A549 (cell line): Measurements from ENCODE around the gene MYRF. TPM values are rescaled to one million over a fixed set of nuclear protein-coding genes. Genes with fewer than 3 reads are reported as not detected.

Experiments
- ATAC-seq, 2 experiments: fragments of 200-7000 bp in 1 of 2; fragments of >200 bp in 1 of 2; cut with Nextera tagmentation in 1 of 2; cut with Tn5 transposase in 1 of 2; 3 replicates each; pipeline versions ENCODE4 v1.8.0 to v1.9.1; 2018 to 2020; ENCODE audit warnings: mild to moderate bottlenecking in 1 of 2, moderate library complexity in 1 of 2
- CTCF ChIA-PET: fragments of 300-600 bp; sonication (Branson Sonifier 250); formaldehyde crosslinking; extraction: SDS; loops from one replicate; lab custom pipeline; 2021; ENCODE audit warnings: antibody characterized with exemption, inconsistent platforms; lab: Yijun Ruan, JAX
- POLR2A ChIA-PET: fragments of 350-600 bp; formaldehyde crosslinking; extraction: SDS; loops from one replicate; lab custom pipeline; 2021; ENCODE audit warnings: antibody characterized with exemption, inconsistent platforms; lab: Yijun Ruan, JAX
- DNase-seq, 2 experiments: peaks; one replicate each; pipeline versions ENCODE4 v3.0.0 to v3.0.0-alpha.2; 2011 to 2016; ENCODE audit warnings: low read depth in 1 of 2, low spot score in 1 of 2
- FAIRE-seq: peaks from 2 replicates; lab custom pipeline; 2011; peaks lifted over from hg19 to GRCh38; lab: Jason Lieb, UNC
- H3K27ac ChIP-seq, 2 experiments: fragments of >200 bp; sonication (Bioruptor Twin); formaldehyde crosslinking; 3 replicates each; pipeline ENCODE4 v1.5.1; 2016 to 2017
- H3K4me1 ChIP-seq: fragments of >200 bp; sonication (Bioruptor Twin); formaldehyde crosslinking; 3 replicates; pipeline ENCODE4 v1.6.1; 2016
- H3K4me2 ChIP-seq: fragments of >200 bp; sonication (Bioruptor Twin); formaldehyde crosslinking; 3 replicates; pipeline ENCODE4 v1.6.1; 2016
- H3K4me3 ChIP-seq: fragments of >200 bp; sonication (Bioruptor Twin); formaldehyde crosslinking; 3 replicates; pipeline ENCODE4 v1.5.1; 2016
- H3K9me3 ChIP-seq: fragments of >200 bp; sonication (Bioruptor Twin); formaldehyde crosslinking; 3 replicates; pipeline ENCODE4 v1.6.1; 2016
- CBX8 ChIP-seq: fragments of 200-600 bp; sonication (generic); IDR thresholded peaks from 2 replicates; pipeline ENCODE4 v1.6.1; 2016
- CEBPB ChIP-seq, 2 experiments: fragments of >200 bp in 1 of 2; sonication (Bioruptor Twin) in 1 of 2; formaldehyde crosslinking in 1 of 2; IDR thresholded peaks; 2 replicates each; pipeline ENCODE4 v1.6.1; 2012 to 2016
- CHD2 ChIP-seq: fragments of 150-350 bp; IDR thresholded peaks from 2 replicates; pipeline ENCODE4 v1.6.1; 2014; ENCODE audit warnings: low read length; ENCODE audit not compliant: partially characterized antibody
- CHD4 ChIP-seq: fragments of 200-600 bp; sonication (generic); IDR thresholded peaks from 2 replicates; pipeline ENCODE4 v1.6.1; 2016; ENCODE audit warnings: antibody characterized with exemption, mild to moderate bottlenecking, borderline replicate concordance
- EHF ChIP-seq: fragments of 250-450 bp; sonication (Bioruptor Pico); IDR thresholded peaks from 2 replicates; pipeline ENCODE4 v1.5.0; 2020; ENCODE audit warnings: mild to moderate bottlenecking
- HOXB13 ChIP-seq: fragments of 250-450 bp; sonication (Bioruptor Pico); IDR thresholded peaks from 2 replicates; pipeline ENCODE4 v1.5.0; 2020; ENCODE audit warnings: low read depth, mild to moderate bottlenecking, moderate library complexity
- KDM5A ChIP-seq: fragments of 200-600 bp; sonication (generic); IDR thresholded peaks from 2 replicates; pipeline ENCODE4 v1.6.1; 2016; ENCODE audit warnings: antibody characterized with exemption, mild to moderate bottlenecking
- MAFK ChIP-seq: fragments of 450-650 bp; IDR thresholded peaks from 2 replicates; pipeline ENCODE4 v1.6.1; 2014; ENCODE audit not compliant: partially characterized antibody
- NPAS2 ChIP-seq: fragments of 250-450 bp; sonication (Bioruptor Pico); IDR thresholded peaks from 2 replicates; pipeline ENCODE4 v1.8.0; 2022; ENCODE audit warnings: mild to moderate bottlenecking, moderate library complexity, borderline replicate concordance
- PHF8 ChIP-seq: fragments of 200-600 bp; sonication (generic); IDR thresholded peaks from 2 replicates; pipeline ENCODE4 v1.6.1; 2016; ENCODE audit warnings: low read depth, mild to moderate bottlenecking, antibody characterized with exemption, moderate library complexity, borderline replicate concordance
- POLR2AphosphoS2 ChIP-seq: conservative IDR thresholded peaks from 2 replicates; pipeline ENCODE4 v1.6.1; 2012; ENCODE audit warnings: low read length, improper control_type of control experiment, inconsistent platforms
- RARB ChIP-seq: fragments of 250-450 bp; sonication (Bioruptor Pico); IDR thresholded peaks from 2 replicates; pipeline ENCODE4 v1.8.0; 2021; ENCODE audit warnings: mild to moderate bottlenecking, moderate library complexity
- RCOR1 ChIP-seq: fragments of 150-350 bp; IDR thresholded peaks from 2 replicates; pipeline ENCODE4 v1.6.1; 2014; ENCODE audit warnings: antibody characterized with exemption, low read length, low read depth
- RNF2 ChIP-seq: fragments of 200-600 bp; sonication (generic); IDR thresholded peaks from 2 replicates; pipeline ENCODE4 v1.6.1; 2016; ENCODE audit warnings: low read depth, mild to moderate bottlenecking, antibody characterized with exemption, moderate library complexity, borderline replicate concordance
- SREBF2 ChIP-seq: fragments of 450-650 bp; IDR thresholded peaks from 2 replicates; pipeline ENCODE4 v1.6.1; 2014; ENCODE audit warnings: mild to moderate bottlenecking, moderate library complexity
- TFCP2L1 ChIP-seq: fragments of 250-450 bp; sonication (Bioruptor Pico); IDR thresholded peaks from 2 replicates; pipeline ENCODE4 v1.5.0; 2021; ENCODE audit warnings: mild to moderate bottlenecking
- TP53 ChIP-seq: fragments of 250-450 bp; sonication (Bioruptor Pico); IDR thresholded peaks from 2 replicates; pipeline ENCODE4 v1.5.0; 2021; ENCODE audit warnings: mild to moderate bottlenecking, moderate library complexity
- ZC3H11A ChIP-seq: fragments of 450-650 bp; IDR thresholded peaks from 2 replicates; pipeline ENCODE4 v1.6.1; 2014; ENCODE audit warnings: antibody characterized with exemption, mild to moderate bottlenecking
- ZNF302 ChIP-seq: fragments of 250-450 bp; sonication (Bioruptor Pico); IDR thresholded peaks from 2 replicates; pipeline ENCODE4 v1.9.0; 2021; ENCODE audit warnings: inconsistent platforms, mild to moderate bottlenecking, moderate library complexity
- ZSCAN20 ChIP-seq: fragments of 250-450 bp; sonication (Bioruptor Pico); IDR thresholded peaks from 2 replicates; pipeline ENCODE4 v1.8.0; 2022; ENCODE audit warnings: mild to moderate bottlenecking, moderate library complexity
- WGBS: methylation state at CpG from one replicate; pipeline ENCODE4 v1.1.6; 2017; ENCODE audit errors: missing lambda C conversion rate; 5-methylcytosine and 5-hydroxymethylcytosine counted together
- polyA plus RNA-seq, 4 experiments: library from polyadenylated mRNA; depleted of rRNA in 3 of 4; stranded (reverse); fragments of >200 nt; fragmentation: RNase III in 1 of 4; extraction: RNeasy Plus Mini Kit Qiagen cat#74134 plus additional on column Dnase treatment in 1 of 4; gene quantifications; 2 replicates in 3 of 4; 3 replicates in 1 of 4; pipeline ENCODE4 v1.2.3, GENCODE V29; 2011 to 2017
- TF ChIP-seq, protein P1 (sequence below): fragments of >200 bp; sonication (Bioruptor Twin); formaldehyde crosslinking; IDR thresholded peaks from 3 replicates; pipeline ENCODE4 v1.5.1; 2016
- TF ChIP-seq, protein P2 (sequence below): IDR thresholded peaks from 2 replicates; pipeline ENCODE4 v1.6.1; 2012
- TF ChIP-seq, protein P3 (sequence below): IDR thresholded peaks from 2 replicates; pipeline ENCODE4 v1.6.1; 2012
- TF ChIP-seq, protein P4 (sequence below): fragments of 200-600 bp; sonication (generic); IDR thresholded peaks from 2 replicates; pipeline ENCODE4 v1.6.1; 2016; ENCODE audit warnings: antibody characterized with exemption, mild to moderate bottlenecking, moderate library complexity
- TF ChIP-seq, protein P5 (sequence below): fragments of 250-450 bp; sonication (Bioruptor Pico); IDR thresholded peaks from 2 replicates; pipeline ENCODE4 v1.5.0; 2021; ENCODE audit warnings: mild to moderate bottlenecking, moderate library complexity, borderline replicate concordance

MYRF gene
- polyA plus RNA-seq, 2 of the 4 experiments (the other 2 are of a cell fraction) = 14.7 to 22.3 TPM

DNA sequence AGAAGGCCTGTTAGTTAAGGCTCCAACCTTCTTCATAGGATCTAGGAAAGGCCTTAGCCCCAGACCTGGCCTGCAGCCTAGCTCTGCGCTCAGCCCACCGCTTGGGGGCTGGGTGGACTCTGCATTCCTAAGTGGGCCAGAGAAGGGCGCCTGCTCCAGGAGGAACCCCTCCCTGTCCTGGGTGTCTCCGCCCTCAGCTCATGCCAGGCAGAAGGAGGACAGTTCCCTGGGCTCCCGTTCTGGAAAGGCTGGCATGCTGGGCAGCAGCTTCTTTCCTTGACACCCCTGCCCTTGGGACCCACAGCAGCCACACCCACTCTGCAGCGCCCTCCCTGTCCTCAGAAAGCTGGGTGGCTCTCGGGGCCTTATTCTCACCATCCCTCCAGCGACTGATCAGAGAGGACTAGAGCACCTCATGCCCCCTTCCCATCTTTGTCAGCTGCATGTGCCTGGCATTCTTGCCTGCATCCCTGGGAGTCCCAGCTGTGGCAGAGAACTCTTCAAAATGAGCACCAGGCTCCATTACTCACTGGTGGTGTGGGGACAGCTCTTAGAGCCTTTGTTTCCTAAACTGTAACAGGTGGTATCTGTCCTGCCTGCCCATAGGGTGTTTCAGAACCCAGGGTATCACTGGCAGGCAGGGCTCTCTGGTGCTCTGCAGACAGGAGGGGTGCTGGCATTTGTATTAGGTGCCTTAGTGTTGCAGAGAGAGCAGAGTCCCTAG, 20.3 kb upstream of the MYRF start:
- H3K27ac ChIP-seq = no peak overlapping the region
- CTCF ChIA-PET = interaction anchor here (0.7 to 11.4 kb wide), 15 partner anchors 11 to 153 kb away, joined by 3 to 156 read pairs (median 8); partner anchors contain the start of gene DAGLA
- H3K4me1 ChIP-seq = peaks cover 30% of the 10 kb centered on the region
- FAIRE-seq = no peak
- 78% methylated on average over 8 of the region's 8 CpGs for WGBS
- no peak for DNase-seq
- no peaks in the 10 kb centered on the region for H3K9me3 ChIP-seq
- no peak for ATAC-seq
- H3K4me3 ChIP-seq = no peak overlapping the region
- TF ChIP-seq CHD2 (no peak), ZNF302 (CRISPR knock-in tag) (no peak), RCOR1 (no peak), NPAS2 (CRISPR knock-in tag) (no peak), KDM5A (no peak), TP53 (CRISPR knock-in tag) (no peak), RNF2 (no peak), HOXB13 (CRISPR knock-in tag) (no peak), ZSCAN20 (no peak), POLR2AphosphoS2 (no peak), RARB (CRISPR knock-in tag) (no peak), PHF8 (no peak), EHF (CRISPR knock-in tag) (no peak), ZC3H11A (no peak), CHD4 (no peak), MAFK (no peak)
- TF ChIP-seq, protein P1, sequence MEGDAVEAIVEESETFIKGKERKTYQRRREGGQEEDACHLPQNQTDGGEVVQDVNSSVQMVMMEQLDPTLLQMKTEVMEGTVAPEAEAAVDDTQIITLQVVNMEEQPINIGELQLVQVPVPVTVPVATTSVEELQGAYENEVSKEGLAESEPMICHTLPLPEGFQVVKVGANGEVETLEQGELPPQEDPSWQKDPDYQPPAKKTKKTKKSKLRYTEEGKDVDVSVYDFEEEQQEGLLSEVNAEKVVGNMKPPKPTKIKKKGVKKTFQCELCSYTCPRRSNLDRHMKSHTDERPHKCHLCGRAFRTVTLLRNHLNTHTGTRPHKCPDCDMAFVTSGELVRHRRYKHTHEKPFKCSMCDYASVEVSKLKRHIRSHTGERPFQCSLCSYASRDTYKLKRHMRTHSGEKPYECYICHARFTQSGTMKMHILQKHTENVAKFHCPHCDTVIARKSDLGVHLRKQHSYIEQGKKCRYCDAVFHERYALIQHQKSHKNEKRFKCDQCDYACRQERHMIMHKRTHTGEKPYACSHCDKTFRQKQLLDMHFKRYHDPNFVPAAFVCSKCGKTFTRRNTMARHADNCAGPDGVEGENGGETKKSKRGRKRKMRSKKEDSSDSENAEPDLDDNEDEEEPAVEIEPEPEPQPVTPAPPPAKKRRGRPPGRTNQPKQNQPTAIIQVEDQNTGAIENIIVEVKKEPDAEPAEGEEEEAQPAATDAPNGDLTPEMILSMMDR = no peak
- TF ChIP-seq, protein P2, sequence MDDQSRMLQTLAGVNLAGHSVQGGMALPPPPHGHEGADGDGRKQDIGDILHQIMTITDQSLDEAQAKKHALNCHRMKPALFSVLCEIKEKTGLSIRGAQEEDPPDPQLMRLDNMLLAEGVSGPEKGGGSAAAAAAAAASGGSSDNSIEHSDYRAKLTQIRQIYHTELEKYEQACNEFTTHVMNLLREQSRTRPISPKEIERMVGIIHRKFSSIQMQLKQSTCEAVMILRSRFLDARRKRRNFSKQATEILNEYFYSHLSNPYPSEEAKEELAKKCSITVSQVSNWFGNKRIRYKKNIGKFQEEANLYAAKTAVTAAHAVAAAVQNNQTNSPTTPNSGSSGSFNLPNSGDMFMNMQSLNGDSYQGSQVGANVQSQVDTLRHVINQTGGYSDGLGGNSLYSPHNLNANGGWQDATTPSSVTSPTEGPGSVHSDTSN = no peak
- TF ChIP-seq, protein P3, sequence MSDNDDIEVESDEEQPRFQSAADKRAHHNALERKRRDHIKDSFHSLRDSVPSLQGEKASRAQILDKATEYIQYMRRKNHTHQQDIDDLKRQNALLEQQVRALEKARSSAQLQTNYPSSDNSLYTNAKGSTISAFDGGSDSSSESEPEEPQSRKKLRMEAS = no peak
- H3K4me2 ChIP-seq = no peak overlapping the region
- POLR2A ChIA-PET = no interaction called here

DNA sequence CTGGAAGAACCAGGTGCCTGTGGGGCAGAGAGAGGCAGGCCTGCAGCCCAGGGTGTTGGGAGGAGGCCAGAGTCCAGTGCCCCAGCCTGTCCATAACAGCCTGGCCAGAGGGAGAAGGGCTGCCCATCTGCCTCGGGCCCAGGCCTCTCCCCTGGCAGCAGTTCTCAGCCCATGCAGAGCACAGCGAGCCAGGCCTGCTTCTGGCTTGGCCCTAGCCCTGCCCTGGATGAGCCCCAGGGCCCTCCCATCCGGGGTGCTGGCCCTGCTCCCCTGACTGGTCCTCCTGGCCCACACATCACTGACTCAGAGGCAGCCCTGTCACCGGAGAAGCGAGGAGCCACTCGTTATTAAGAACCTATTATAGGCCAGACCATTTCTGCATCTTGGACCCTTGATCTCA, 19.7 kb upstream of the MYRF start:
- no peak overlapping the region for H3K4me3 ChIP-seq
- DNase-seq (no peak), ATAC-seq (no peak), FAIRE-seq (no peak)
- POLR2A ChIA-PET = no interaction called here
- no peaks in the 10 kb centered on the region for H3K9me3 ChIP-seq
- TF ChIP-seq HOXB13 (CRISPR knock-in tag) = no peak
- no peak for TF ChIP-seq PHF8
- TF ChIP-seq, protein P3 = no peak
- no peak for TF ChIP-seq CEBPB (IDR thresholded peaks at IDR 0.05)
- no peak for TF ChIP-seq TFCP2L1 (CRISPR knock-in tag)
- TF ChIP-seq, protein P4, sequence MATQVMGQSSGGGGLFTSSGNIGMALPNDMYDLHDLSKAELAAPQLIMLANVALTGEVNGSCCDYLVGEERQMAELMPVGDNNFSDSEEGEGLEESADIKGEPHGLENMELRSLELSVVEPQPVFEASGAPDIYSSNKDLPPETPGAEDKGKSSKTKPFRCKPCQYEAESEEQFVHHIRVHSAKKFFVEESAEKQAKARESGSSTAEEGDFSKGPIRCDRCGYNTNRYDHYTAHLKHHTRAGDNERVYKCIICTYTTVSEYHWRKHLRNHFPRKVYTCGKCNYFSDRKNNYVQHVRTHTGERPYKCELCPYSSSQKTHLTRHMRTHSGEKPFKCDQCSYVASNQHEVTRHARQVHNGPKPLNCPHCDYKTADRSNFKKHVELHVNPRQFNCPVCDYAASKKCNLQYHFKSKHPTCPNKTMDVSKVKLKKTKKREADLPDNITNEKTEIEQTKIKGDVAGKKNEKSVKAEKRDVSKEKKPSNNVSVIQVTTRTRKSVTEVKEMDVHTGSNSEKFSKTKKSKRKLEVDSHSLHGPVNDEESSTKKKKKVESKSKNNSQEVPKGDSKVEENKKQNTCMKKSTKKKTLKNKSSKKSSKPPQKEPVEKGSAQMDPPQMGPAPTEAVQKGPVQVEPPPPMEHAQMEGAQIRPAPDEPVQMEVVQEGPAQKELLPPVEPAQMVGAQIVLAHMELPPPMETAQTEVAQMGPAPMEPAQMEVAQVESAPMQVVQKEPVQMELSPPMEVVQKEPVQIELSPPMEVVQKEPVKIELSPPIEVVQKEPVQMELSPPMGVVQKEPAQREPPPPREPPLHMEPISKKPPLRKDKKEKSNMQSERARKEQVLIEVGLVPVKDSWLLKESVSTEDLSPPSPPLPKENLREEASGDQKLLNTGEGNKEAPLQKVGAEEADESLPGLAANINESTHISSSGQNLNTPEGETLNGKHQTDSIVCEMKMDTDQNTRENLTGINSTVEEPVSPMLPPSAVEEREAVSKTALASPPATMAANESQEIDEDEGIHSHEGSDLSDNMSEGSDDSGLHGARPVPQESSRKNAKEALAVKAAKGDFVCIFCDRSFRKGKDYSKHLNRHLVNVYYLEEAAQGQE = no peak
- TF ChIP-seq, protein P5, sequence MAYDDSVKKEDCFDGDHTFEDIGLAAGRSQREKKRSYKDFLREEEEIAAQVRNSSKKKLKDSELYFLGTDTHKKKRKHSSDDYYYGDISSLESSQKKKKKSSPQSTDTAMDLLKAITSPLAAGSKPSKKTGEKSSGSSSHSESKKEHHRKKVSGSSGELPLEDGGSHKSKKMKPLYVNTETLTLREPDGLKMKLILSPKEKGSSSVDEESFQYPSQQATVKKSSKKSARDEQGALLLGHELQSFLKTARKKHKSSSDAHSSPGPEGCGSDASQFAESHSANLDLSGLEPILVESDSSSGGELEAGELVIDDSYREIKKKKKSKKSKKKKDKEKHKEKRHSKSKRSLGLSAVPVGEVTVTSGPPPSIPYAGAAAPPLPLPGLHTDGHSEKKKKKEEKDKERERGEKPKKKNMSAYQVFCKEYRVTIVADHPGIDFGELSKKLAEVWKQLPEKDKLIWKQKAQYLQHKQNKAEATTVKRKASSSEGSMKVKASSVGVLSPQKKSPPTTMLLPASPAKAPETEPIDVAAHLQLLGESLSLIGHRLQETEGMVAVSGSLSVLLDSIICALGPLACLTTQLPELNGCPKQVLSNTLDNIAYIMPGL (CRISPR knock-in tag) = no peak
- no peak for TF ChIP-seq CBX8
- no peak for TF ChIP-seq SREBF2
- no peak overlapping the region for H3K27ac ChIP-seq
- WGBS = 20% methylated on average over 1 of the region's 6 CpGs
- CTCF ChIA-PET = interaction anchor here (0.6 to 11.4 kb wide), 51 partner anchors 11 to 287 kb away, joined by 3 to 156 read pairs (median 6); partner anchors contain the start of genes DAGLA and MYRF
- peaks cover 30% of the 10 kb centered on the region for H3K4me1 ChIP-seq
- no peak overlapping the region for H3K4me2 ChIP-seq
